ENCODE measurements around the gene PRUNE2.

GRCh38 chr9:76894198-76894597 lies 11.7 kb downstream of the PRUNE2 start:
- TF ChIP-seq POLR2A (IDR thresholded peaks at IDR 0.05; ENCODE audit: control extremely low read depth in 1 of 2, low read depth in 2 of 2, low read length in 2 of 2) (no peak), RFX5 (IDR thresholded peaks at IDR 0.05; ENCODE audit: borderline replicate concordance, low read depth, low read length) (no peak), RAD21 (IDR thresholded peaks at IDR 0.05 in 1 of 2, conservative IDR thresholded peaks at IDR 0.05 in 1 of 2; ENCODE audit: low read depth in 2 of 2, low read length in 2 of 2) (no peak), YY1 (IDR thresholded peaks at IDR 0.05; ENCODE audit: low read depth, low read length) (no peak), MAX (IDR thresholded peaks at IDR 0.05) (no peak), GTF2F1 (IDR thresholded peaks at IDR 0.05; ENCODE audit: borderline replicate concordance, low read depth, low read length) (no peak), E2F6 (IDR thresholded peaks at IDR 0.05) (no peak), CHD2 (IDR thresholded peaks at IDR 0.05; ENCODE audit: low read length) (no peak), SP1 (IDR thresholded peaks at IDR 0.05; ENCODE audit: low read depth, low read length) (no peak), CTCF (IDR thresholded peaks at IDR 0.05; ENCODE audit: control extremely low read depth in 1 of 3, insufficient read depth in 1 of 3, low read depth in 1 of 3, low read length in 3 of 3) (no peak), TBP (IDR thresholded peaks at IDR 0.05; ENCODE audit: low read depth, low read length) (no peak), TAF1 (IDR thresholded peaks at IDR 0.05; ENCODE audit: low read depth, low read length) (no peak)

Measured in H1 (cell line).